NOMO-1 treated with dmso at 0.1 percent for 144 hours (cell line): Measurements from ENCODE around the gene OTOS.
A peak's percentile ranks its signal among the peaks of the same experiment; 100 is the strongest.

ENCODE experiments used
- DNase-seq: peaks from one replicate; lab custom pipeline; 2025; ENCODE audit not compliant: unreplicated experiment; lab: John Stamatoyannopoulos, UW

OTOS gene

GRCh38 chr2:240153418-240153817, 13.0 kb upstream of the OTOS start:
- no peak for DNase-seq

GRCh38 chr2:240151477-240152031, 11.1 kb upstream of the OTOS start:
- no peak for DNase-seq

DNA sequence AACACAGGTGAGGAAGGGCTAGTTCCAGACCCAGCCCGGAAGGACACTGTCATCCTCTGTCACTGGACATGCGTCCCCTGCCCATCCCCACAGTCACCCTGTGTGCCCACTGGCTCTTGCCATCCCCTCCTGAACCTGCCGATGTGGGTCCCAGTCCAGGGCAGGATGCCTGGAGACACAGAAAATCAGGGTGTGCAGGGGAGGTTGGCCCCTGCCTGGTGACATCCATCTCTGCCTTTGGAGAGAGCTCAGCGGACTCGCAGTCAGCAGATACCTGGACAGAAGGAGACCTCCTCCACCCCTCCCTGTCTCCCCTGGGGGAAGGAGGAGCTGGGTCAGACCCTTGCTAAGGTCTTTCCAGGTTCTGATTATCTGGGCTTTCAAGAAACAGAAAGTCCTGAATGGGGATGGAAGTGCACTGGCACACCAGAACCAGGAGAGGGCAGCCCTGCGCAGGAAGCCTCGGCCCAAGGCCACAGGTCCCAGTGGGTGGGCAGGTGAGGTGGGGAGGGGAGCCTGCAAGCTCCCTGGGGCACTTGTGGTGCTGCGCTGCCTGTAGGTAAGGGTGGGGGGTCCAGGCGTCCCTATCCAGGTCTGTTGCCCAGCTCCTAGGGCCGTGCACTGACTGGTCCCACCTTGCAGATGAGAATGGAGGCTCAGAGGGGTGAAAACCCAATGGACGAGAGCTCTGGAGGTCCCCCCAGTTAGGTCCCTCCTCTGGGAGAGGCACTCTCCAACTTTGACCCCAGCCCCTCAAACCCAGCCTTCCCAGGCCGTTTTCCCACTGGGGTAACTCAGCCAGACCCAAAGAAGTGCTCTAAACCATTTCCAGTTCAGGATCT, 9.7 kb upstream of the OTOS start:
- DNase-seq: peak; percentile 8

DNA sequence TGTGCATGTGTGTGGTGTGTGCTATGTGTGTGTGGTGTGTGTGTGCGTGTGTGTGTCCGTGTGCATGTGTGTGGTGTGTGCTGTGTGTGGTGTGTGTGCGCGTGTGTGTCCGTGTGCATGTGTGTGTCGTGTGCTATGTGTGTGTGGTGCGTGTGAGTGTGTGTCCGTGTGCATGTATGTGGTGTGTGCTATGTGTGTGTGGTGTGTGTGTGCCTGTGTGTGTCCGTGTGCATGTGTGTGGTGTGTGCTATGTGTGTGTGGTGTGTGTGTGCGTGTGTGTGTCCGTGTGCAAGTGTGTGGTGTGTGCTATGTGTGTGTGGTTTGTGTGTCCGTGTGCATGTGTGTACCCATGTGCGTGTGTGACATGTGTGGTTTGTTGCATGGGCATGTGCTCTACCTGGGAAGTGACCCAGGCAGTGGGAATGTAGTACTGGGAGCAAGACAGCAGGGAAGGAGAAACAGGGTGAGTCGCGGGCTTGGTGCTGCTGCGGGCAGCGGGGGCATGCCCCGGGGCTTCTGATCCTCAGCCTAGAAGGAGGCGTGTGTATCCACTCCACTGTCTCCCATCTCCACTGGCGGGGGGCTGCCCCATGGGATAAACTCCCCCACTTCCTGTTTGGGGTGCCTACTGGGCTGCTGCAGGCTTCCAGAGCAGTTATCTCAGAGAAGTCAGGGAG, 7.6 kb upstream of the OTOS start:
- no peak for DNase-seq

DNA sequence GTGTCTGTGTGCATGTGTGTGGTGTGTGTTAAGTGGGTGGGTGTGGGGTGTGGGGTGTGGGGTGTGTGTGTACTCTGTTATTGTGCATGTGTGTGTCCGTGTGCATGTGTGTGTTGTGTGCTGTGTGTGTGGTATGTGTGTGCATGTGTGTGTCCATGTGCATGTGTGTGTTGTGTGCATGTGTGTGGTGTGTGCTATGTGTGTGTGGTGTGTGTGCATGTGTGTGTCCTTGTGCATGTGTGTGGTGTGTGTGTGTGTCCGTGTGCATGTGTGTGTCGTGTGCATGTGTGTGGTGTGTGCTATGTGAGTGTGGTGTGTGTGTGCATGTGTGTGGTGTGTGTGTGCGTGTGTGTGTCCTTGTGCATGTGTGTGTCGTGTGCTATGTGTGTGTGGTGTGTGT, 6.9 kb upstream of the OTOS start:
- no peak for DNase-seq

DNA sequence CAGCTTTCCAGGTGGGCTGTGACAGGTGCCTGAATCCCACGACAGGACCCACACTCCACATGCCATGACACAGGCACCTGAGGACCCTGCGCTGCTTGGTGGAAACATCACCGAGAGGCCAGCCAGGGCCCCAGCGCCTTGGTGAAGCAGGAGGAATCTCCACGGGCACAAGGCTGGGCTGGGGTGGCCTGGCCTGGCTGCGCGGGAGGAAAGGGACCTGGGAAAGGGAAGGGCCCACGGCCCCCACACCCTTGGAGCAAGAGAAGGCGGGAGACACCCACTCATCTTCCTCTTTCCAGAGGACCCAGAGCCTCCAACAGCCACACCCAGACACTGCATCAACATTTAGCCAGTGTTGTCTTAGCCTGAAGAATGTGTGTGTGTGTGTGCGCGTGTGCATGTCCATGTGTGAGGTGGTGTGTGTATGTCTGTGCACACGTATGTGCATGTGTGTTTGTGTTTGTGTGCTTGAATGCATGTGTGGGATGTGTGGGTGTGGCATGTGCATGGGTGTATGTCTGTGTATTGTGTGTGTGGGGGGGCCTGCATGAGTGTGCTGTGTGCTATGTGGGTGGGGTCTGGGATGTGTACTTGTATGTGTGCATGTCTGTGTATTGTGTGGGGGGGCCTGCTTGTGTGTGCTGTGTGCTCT, 6.3 kb upstream of the OTOS start:
- no peak for DNase-seq

- DNase-seq: no peak
Measured at GRCh38 chr2:240146141-240146561, 5.7 kb upstream of the OTOS start.

DNA sequence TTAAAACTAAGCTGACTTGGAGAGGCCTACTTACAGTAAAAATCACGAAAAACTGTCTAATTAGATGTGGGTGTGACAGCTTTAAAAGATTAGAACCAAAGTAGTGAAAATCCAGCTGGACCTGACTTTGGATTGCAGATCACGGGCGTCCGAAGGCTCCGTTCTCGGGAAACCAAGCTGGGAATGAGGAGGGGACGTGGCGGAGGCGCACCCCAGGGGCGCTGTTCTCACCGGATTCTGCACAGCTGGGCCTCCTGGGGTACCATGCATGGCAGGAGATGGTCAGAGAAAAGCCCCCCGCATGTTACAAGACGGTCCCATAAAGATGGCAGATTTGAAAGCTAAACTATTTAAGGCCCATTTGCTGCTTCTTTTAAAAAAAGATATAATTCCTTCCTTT, 5.0 kb upstream of the OTOS start:
- no peak for DNase-seq

DNA sequence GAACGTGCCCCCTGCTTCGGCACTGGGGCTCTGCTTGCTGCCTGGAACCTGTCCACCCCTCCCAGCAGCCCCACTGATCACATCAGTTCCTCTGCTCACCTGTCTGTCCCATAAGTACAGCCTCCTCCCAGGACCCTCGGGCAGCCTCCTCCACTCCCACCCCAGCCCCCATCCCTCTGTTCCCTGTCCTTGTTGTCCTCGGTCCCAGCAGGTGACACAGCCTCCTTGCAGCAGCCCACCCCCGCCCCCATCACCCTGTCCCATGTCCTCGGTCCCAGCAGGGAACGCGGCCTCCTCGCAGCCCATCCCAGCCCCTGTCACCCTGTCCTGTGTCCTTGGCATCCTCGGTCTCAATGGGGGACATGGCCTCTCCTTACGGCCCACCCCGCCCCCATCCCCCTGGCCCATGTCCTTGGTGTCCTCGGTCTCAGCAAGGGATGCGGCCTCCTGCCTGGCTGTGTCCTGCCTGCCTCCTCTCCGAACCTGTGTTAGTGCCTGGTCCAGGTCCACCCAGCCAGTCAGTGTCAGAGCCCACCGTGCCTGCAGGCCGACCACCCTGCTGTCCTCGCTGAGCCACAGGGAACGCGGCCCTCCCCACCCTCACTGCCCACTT, 4.3 kb upstream of the OTOS start:
- DNase-seq: no peak

DNA sequence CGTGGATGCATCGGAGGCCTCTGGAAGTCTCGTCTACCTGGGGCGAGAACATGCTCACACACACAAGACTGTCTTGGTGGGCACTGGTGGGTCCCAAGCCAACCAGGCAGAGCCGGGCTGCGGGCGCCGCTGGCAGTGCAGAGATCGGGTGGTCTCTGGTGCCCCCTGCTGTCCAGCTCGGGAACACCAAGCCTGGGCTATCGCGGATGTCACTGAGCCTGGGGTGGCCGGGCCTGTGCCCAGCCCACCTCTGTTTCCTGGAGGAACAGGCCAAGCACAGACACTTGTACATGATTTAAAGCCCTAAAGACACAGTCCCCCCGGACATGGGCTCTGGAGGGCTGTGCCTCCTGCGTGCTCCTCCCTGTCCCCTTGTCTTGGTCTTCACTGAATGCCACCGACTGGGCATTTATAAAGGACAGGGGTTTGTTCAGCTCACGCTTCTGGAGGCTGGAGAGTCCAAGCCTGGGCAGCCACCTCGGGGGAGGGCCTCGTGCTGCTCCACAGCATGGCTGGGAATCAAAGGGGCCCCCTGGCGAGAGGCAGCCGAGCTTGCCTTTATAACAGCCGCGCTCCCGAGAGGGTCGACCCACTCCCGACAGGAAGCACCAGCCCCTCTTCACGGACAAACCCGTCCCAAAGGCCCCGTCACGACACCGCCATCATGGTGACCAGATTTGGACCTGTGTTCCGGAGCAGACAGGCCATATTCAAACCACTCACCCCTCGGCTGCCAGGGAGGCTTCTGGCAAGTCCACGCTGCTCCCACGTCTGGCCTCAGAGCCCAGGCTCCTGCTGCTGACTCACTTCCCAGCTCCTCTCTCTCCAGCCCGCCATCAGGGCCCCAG, 3.6 kb upstream of the OTOS start:
- peak; percentile 38 for DNase-seq

GRCh38 chr2:240143276-240143675, 2.8 kb upstream of the OTOS start:
- no peak for DNase-seq

DNA sequence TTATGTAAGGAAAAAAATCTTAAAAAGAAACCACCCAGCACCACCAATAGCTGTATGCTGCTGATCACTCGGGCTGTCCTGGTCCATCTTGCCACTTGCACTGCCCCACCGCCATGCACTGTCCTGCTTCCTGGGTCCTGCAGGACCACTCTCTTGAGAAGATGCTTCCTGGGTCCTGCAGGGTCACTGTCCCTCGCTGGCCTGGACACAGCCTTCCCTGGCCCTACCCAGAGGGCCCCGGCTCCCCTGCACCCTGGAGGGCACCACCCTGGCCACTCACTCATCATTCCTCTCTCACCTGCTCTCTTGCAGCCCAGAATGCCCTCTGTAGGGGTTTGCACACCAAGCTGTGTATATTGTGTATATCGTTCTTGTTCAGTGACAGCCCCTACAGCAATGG, 2.4 kb upstream of the OTOS start:
- DNase-seq: no peak

DNA sequence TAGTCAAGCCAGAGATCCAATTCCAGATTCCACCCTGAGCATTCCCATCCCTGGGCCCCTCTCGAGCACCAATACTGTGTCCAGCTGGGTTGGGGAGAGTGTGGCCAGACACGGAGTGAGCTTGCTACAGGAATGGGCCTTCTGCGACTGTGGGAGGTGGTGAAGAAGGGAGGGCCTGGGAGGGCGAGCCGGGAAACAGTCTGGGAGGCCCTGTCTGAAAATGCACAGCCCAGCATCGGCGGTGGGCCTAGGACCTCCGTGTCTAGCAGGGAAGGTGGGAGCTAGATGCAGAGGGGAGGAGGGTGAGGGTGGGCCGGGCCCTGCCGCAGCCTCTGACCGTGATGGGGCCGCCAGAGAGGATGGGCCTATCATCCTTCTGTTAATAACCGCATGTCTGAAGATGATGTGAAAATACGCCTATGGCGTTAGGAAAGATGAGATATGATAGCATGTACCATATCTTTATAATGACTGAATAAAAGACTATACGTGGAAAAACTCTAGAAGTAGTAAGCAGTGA, 1.9 kb upstream of the OTOS start:
- DNase-seq: no peak

- no peak for DNase-seq
Measured at GRCh38 chr2:240141736-240142135, 1.3 kb upstream of the OTOS start.

DNA sequence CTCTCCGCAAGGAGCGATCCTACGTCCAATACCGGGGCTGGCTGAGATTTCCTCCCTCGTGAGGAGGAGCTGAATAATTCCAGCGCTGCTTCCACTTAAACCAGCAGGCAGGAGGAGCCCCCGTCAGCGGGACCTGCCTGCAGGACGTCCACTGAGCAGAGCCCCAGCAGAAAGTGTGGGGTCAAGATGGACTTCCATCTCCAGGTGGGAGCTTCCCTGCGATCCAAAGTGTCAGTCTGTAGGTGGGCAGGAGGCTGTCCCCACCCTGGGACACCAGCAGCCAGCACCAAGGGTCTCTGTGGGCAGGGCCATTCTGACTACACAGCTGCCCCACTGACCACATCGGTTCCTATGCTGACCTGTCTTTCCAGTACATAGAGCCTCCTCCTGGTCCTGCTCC, 462 bp upstream of the OTOS start:
- DNase-seq: no peak

DNA sequence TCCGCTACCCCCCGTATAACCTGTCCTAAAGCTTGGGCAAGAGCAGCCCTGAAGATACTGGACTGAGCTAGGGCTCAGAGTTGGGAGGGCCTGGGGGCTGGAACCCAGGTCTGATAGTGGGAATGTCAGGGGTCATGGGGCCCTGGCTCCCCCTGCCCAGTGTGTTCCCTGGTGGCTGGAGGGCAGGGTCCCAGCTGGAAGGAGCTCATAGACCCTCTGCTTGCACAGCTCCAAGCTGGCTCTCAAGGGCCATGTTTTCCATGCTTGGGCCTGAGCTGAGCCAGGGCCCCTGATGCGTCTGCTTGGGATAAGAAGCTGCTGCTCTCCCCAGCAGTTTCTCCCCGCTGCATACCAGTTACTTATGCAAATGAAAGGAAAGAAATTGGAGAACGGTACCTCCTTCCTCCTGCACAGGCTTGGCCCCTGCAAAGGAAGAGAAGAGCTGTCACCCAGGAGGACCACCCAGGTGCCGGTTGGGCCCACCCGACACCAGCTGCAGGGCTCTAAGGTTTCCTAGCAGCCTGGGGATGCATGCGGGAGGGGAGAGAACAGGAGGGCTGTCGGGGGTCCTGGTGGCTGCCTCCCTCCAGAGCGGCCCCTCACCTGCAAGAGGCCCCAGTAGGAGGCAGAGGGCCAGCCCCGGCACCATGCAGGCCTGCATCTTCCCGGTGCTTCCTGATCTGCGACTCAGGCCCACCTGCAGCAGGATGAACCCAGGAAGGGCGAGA, 628 bp downstream of the OTOS start:
- no peak for DNase-seq

GRCh38 chr2:240139011-240139441, 1.4 kb downstream of the OTOS start:
- no peak for DNase-seq

DNA sequence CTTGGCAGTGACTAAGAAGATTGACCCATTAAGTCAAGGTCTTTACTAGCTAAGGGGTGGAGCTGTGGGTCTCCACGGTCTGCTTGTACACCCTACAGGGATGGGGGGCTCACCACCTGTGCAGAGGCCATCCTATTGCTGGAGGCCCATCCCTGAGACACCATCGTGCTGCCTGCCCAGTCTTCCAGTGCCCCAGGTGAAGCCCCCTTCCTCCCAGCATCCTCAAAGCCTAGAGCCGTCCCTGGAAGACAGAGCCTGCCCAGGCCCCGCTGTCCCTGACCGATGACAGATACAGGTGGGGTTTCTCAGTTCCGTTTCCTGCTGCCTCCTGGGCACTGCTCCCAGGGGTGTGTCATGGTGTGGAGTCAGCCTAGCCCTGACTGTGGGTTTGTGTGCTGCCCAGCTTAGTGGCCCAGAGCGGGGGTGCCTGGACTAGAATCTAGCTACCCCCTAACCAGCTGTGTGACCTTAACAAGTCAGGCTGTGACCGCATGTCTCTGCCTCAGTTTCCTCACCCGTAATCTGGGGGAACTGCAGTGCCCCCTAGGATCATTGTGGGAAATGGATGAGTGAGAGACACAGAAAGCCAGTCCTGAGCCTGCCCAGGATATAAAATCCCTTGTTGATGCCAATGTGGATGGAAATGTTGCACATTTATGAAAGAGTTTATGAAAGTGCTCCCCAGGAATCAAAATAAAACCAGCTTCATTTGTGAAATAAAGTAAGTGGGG, 2.0 kb downstream of the OTOS start:
- no peak for DNase-seq
